GM19468 (cell line): ENCODE measurements around the gene SIGLEC15.
"Not testable (repeated sequence)": the region's sequence is repeated elsewhere in the genome, so short reads cannot be mapped to it uniquely, and the experiment has no call there.

Source experiments
- ATAC-seq: cut with Tn5 transposase; IDR thresholded peaks from one replicate; pipeline ENCODE4 v1.9.1; 2021; ENCODE audit warnings: mild to moderate bottlenecking, moderate library complexity, moderate number of reproducible peaks; ENCODE audit not compliant: unreplicated experiment; ENCODE audit errors: extremely low read depth

Gene SIGLEC15, protein sequence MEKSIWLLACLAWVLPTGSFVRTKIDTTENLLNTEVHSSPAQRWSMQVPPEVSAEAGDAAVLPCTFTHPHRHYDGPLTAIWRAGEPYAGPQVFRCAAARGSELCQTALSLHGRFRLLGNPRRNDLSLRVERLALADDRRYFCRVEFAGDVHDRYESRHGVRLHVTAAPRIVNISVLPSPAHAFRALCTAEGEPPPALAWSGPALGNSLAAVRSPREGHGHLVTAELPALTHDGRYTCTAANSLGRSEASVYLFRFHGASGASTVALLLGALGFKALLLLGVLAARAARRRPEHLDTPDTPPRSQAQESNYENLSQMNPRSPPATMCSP

DNA sequence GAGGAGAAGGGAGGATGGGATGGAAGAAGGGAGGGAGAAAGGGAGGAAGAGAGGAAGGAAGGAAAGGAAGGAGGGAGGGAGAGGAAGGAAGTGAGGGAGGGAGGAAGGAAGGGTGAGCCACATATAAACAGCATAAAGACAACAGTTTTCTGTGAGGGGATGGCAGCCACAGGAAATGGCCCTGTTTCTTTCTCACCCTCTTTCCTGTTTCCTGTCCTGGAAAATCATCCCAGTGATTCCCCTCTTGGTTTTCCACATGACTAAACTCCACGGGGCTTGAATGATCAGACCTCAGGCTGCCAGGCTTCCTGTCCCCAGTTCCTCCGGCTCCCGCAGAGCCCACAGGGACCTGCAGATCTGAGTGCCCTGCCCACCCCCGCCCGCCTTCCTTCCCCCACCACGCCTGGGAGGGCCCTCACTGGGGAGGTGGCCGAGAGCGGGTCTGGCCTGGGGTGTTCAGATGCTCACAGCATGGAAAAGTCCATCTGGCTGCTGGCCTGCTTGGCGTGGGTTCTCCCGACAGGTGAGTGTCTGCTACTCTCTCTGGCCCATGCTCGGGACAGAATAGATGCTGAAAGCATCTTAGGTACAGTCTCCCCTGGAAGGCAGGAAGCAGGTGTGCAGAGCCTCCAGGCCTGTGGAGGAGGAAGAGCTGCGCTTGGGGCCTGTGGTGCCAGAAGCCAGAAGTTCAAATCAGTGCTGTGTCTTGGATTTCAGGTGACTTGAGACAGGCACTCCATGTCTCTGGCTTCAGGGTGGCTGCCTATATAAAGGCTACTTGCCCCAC lies at the start of gene SIGLEC15:
SIGLEC15 (plus strand) TSS at position 418 of the 787 bp plus-strand sequence; CDS start at position 472, 54 bp downstream.
- no peak for ATAC-seq

- no peak for ATAC-seq
Measured at GRCh38 chr18:45775743-45776142, 49.7 kb upstream of the SIGLEC15 start.

GRCh38 chr18:45777393-45777792 lies 48.1 kb upstream of the SIGLEC15 start:
- no peak for ATAC-seq

DNA sequence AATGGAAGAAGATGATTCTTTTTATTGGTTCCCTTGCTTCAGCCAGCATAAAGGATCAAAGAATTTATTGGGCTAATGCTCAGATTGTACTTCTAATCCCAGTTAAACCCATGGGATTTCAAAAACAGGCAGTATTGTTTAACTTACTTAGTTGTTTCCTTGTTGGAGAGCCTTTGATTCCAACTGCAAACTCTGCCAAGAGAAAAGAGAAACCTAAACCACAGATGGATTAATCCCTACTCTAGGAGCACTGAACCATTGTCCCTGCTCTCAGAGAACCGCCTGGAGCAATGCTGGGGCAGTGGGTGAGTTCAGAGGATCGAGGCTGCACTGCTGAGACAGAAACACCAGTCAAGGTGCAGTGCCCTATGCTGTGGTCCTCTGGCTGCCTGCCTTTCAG lies 44.9 kb upstream of the SIGLEC15 start:
- no peak for ATAC-seq

- no peak for ATAC-seq
Measured at GRCh38 chr18:45782662-45783061, 42.8 kb upstream of the SIGLEC15 start.

GRCh38 chr18:45783097-45784075 lies 42.1 kb upstream of the SIGLEC15 start:
- ATAC-seq, result no peak

DNA sequence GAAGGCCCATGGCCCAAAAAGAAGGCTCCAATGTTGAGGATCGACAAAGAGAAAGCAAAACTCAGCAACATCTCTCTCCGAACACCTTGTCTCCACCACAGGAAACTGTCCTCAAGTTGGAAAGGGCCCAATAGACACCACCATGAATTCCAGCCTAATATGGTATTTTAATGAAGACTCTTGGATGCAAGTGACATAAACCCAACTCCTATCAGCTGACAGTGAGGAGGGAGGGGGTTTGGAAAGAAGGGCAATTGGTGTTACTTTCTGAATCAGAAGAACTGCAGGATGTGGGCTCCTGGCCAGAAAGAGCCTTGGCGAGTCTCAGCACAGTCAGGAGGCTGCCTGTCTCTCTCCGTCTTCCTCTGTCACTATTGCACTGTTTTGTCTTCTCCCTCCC lies 40.3 kb upstream of the SIGLEC15 start:
- ATAC-seq, result no peak

GRCh38 chr18:45786941-45787340 lies 38.5 kb upstream of the SIGLEC15 start:
- ATAC-seq, result no peak

GRCh38 chr18:45787346-45787745 lies 38.1 kb upstream of the SIGLEC15 start:
- ATAC-seq, result no peak

DNA sequence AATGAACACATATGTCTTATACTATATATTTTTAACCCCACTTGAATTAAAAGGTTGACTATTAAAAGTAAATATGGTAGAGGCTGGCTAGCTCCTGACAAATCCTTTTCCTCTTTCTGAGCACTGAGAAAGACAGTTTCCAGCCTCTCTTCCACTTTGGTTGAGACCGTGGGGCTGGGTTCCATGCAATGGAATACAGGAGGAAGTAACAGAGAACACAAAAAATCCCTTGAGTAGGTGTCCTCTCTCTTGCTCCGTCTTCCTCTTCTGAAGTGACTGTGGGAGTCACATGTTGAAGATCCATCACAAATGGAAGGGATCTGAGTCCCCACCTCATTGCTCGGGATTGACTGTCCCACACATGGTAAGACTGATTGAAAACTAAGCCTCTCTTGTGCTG lies 36.6 kb upstream of the SIGLEC15 start:
- no peak for ATAC-seq

DNA sequence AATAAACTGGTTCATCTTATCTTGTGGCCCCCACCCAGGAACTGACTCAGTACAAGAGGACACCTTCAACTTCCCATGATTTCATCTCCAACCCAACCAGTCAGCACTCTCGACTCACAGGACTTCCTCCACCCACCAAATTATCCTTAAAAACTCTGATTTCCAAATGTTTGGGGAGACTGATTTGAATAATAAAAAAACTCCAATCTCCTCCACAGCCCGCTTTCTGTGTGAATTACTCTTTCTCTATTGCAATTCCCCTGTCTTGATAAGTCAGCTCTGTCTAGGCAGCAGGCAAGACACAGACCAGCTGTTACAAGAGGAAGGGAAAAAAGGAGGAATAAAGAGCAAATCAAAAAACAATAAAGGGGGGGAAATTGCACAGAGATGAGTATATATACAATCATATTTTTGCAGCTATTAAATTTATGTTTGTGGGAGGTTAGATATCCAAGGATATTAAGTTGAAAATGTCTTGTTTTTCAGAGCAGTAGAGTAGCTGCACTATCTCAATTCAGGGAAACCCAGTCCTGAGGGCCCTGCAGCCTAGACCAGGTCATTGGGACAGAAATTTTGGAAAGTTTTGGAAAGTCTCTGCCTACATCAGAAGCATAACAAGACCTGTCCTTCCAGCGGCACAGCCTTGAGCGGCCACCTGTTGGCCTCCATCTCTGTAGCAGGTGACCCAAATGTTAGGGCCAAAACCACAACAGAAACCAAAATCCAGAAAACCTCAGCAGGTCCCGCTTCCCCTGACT lies 32.8 kb upstream of the SIGLEC15 start:
- ATAC-seq, result no peak

DNA sequence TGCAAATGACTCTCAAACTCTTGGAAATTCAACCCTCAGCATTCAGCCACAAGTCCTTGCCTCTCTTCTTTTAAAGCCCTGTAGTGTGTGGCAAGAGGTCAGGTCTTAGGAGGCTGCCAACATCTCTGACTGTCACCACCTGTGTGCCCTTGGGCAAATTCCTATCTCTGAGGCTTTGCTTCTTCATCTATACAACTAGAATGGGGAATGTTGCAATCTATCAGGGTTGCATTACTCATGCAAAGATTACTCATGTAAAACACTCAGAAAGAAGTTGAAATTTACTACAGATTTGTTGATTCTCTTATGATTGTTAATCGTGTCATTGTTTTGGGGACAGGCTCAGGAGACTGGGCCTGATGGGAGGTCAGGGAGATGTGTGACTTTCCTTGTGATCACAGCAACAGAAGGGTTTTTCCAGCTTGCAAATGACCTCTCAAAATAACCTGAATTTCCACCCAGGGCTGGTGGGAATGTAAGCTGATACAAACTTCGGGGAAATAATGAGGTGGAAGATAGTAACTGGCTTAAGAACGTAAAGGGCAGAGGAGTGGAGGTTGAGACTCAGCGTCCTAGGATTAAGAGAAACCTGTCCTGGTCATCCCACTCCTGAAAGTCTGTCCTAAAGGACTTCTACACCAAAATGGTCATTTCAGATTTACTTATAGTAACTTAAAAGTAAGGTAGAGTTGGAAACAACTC lies 32.1 kb upstream of the SIGLEC15 start:
- ATAC-seq, result no peak

DNA sequence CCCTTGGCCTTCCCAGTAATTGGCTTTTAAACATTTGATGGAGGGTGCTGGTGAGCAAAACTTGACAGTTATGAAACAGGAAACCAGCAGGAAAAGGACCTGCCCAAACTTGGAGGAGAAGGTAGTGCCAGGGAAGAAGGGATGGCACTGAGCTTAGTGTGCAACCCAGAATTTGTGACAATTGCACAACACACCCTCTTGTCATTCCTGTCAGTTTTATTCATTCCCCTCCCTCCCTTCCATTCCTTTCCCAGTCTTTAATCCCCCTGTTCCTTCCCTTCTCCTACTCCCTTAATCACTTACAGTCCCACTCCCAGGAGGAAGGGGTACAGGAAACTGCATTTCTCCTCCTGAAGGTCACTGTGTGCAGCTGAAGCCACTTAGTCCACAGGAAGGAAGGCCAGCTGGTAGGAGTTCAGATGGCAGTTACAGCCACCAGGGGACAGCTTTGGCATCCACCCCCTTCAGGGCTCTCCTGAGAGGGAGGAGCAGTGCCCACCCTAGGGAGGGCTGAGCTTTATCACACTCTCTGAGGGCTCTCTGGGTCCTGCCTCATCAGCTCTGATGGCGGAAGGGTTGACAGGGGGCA lies 24.0 kb upstream of the SIGLEC15 start:
- ATAC-seq, result no peak

GRCh38 chr18:45802814-45803492 lies 22.5 kb upstream of the SIGLEC15 start:
- no peak for ATAC-seq

DNA sequence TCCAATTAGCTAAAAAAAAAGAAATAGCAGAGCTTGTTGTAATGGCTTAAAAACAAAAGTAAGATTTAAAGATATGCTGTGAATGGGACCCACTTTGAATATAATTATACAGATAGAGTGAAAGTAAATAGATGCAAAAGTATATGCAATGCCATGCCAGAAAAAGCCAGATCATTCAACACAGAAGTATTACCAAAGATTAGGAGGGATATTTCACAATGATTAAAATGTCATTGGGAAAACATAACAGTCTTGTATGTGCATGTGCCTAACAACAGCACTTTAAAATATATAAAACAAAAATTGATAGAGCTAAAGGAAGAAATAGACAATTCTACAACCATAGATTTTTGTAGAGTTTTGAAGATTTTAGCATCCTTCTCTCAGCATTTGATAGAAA lies 19.9 kb upstream of the SIGLEC15 start:
- no peak for ATAC-seq

DNA sequence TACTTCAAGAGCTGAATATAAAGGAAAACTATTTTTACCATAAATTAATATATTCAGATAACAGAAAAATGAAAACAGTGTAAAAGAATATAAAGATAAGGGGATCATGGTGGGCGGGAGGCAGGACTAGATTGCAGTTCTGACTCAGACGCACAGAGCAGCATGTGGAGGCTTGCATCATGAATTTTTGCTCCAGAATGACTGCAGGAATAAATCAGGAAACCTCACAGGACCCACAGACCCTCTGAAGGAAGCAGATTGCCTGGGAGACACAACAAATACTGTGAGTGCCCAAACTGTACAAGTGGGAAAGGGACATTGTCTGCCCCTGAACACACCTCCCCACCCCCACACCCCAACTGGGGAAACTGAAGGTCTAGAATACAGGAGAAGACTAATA lies 19.2 kb upstream of the SIGLEC15 start:
- ATAC-seq, result no peak

DNA sequence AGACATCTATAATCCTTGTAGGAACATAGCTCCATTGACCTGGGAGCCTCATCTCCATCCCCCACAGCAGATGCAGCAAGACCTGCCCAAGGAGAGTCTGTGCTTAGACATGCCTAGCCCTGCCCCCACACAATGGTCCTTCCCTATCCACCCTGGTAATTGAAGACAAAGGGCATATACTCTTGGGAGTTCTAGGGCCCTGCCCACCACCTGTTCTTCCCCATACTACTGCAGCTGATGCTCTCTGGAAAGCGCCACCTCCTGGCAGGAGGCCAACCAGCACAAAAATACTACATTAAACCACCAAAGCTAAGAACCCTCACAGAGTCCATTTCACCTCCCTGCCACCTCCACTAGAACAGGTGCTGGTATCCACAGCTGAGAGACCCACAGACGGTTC lies 18.3 kb upstream of the SIGLEC15 start:
- not testable (repeated sequence) for ATAC-seq

- ATAC-seq, result not testable (repeated sequence)
Measured at GRCh38 chr18:45814733-45815132, 10.7 kb upstream of the SIGLEC15 start.
